GM12891 (cell line): ENCODE results near the gene POLR1H.

Experiments used
- POLR2A ChIP-seq: IDR thresholded peaks from 2 replicates; pipeline ENCODE4 v1.6.1; 2011; ENCODE audit warnings: low read depth, low read length, control low read depth
- POLR2AphosphoS5 ChIP-seq: IDR thresholded peaks from 2 replicates; pipeline ENCODE4 v1.6.1; 2011; ENCODE audit warnings: low read depth, low read length, control low read depth

- no peak for TF ChIP-seq POLR2A
- TF ChIP-seq POLR2AphosphoS5 = no peak
Observed at GRCh38 chr6:30113841-30114240, 52.8 kb downstream of the POLR1H start.
